Loucy (cell line): ENCODE measurements around the gene GSDME.

Experiments used
- EZH2phosphoT487 ChIP-seq: fragments of 200-600 bp; IDR thresholded peaks from 2 replicates; pipeline ENCODE4 v1.6.1; 2018; ENCODE audit warnings: antibody characterized with exemption, mild to moderate bottlenecking, moderate library complexity, borderline replicate concordance
- TF ChIP-seq, protein P1 (sequence below): fragments of 200-600 bp; sonication (generic); conservative IDR thresholded peaks from 2 replicates; pipeline ENCODE4 v1.5.1; 2014; ENCODE audit warnings: mild to moderate bottlenecking, antibody characterized with exemption, low read length

DNA sequence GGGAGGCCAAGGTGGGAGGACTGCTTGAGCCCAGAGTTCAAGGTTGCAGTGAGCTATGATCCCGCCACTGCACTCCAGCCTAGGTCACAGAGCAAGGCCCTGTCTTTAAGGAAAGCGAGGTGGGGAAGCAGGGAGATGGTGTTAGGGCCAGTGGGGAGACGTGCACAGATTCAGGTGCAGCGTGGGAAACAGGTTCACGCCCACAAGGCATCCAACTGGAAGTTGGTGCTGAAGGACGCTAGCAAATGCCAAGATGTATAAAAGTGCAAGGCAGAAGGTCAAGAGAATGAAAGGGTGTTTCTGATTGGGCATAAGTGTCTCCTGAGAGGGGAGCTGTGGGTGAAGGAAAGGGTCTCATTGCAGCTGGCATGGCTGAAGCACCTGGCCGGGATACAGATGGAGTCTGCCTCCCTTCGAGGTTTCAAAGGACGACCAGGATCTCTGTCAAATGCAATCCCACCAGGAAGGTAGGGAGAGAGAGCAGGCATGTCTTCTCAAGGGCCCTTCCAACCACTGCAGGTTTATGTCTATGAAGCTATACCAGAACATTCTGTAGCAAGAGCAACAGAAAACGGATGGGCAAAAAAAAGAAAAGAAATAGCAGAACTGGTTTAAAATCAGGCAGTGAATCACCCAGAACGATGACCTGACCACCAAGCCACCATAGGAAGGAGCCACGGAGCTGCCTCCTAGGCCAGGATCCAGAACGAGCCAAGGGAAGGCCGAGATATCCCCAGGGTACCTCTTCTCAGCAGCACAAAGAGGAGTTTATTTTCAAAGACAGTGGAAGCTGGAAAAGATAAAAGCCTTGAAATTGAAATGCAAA, 43.2 kb downstream of the GSDME start:
- TF ChIP-seq, protein P1, sequence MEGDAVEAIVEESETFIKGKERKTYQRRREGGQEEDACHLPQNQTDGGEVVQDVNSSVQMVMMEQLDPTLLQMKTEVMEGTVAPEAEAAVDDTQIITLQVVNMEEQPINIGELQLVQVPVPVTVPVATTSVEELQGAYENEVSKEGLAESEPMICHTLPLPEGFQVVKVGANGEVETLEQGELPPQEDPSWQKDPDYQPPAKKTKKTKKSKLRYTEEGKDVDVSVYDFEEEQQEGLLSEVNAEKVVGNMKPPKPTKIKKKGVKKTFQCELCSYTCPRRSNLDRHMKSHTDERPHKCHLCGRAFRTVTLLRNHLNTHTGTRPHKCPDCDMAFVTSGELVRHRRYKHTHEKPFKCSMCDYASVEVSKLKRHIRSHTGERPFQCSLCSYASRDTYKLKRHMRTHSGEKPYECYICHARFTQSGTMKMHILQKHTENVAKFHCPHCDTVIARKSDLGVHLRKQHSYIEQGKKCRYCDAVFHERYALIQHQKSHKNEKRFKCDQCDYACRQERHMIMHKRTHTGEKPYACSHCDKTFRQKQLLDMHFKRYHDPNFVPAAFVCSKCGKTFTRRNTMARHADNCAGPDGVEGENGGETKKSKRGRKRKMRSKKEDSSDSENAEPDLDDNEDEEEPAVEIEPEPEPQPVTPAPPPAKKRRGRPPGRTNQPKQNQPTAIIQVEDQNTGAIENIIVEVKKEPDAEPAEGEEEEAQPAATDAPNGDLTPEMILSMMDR, result no peak
- no peak for TF ChIP-seq EZH2phosphoT487
